Retinal pigment epithelial cell (primary cell): Measurements from ENCODE around the gene SYNGR1.

Experiments
- DNase-seq: peaks from one replicate; pipeline ENCODE4 v3.0.0-alpha.2; 2010; ENCODE audit warnings: low read depth
- H3K4me3 ChIP-seq: 2 replicates; pipeline ENCODE4 v1.5.1; 2011; ENCODE audit warnings: mild to moderate bottlenecking, low read length, control low read depth, moderate library complexity
- CTCF ChIP-seq: conservative IDR thresholded peaks from 2 replicates; pipeline ENCODE4 v1.5.1; 2011; ENCODE audit warnings: low read depth, low read length, control low read depth, inconsistent platforms

The SYNGR1 gene

DNA sequence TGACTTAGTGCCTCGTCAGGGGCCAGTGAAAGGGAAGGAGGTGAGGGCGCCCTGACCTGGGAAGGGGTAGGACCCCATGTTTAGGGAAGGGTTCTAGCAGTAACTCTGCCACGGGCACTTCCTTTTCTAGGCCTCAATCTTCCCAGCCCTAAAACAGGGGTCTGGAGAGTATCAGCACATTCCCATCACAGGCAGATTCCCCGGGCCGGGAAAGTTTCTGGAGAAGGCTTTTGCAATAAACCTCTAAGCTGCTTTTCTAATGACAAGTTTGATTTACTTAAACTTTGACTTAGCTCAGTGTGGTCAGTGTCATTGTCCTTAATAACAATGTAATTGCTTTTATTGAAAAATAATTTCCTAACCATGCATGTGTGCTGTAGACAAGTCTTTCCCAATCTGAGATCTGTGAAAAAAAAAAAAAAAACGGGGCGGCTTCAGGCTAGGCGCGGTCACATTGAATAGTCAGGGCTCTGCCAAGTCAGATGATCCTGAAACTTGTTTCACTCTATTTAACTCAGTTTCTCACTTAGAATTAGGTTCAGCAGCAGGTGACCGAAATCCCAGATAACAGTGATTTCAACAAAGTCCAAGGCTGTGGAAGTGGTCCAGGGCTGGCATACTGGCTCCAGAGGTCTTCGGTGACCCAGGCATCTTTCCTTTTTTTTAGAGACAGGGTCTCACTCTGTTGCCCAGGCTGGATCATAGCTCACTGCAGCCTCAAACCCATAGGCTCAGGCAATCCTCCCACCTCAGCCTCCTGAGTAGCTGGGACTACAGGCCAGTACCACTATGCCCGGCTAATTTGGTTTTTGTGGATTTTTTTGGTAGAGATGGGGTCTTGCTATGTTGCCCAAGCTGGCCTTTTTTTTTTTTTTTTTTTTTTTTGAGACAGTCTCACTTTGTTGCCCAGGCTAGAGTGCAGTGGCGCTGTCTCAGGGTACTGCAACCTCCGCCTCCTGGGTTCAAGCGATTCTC is 30.3 kb downstream of the SYNGR1 start:
- DNase-seq, result no peak
- H3K4me3 ChIP-seq, result no peak overlapping the region
- no peak for TF ChIP-seq CTCF

DNA sequence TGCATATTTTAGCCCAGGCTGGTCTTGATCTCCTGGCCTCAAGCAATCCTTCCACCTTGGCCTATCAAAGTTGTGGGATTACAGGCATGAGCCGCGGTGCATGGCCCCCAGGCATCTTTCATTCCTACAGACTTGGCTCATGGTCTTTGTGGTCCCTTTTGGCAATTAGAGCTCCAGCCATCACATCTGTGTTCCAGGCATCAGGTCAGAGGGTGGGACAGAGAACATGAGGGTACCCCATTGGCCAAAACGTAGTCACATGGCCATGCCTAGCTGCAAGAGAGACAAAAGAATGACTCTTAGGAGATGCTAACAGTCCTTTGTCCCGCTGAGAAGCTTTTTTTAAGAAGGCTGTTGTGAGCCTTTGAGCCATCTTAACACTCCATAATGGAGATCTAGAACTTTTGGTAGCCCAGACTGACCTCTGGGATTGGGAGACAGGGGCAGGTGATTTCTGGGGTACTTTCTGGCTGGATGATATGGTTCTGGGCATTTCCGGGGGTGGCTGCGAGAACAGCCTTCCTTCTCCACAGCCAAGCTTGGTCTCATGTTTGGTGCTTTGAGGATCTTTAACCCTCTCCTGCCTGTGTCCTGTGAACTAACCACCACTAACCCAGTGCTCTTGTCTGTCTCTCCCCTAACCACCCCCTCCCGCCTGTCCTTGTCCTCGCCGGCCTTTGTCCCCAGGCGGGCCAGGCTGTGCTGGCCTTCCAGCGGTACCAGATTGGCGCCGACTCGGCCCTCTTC is 31.4 kb downstream of the SYNGR1 start:
- no peak overlapping the region for H3K4me3 ChIP-seq
- DNase-seq, result no peak
- TF ChIP-seq CTCF, result no peak

GRCh38 chr22:39381930-39382329 is 32.1 kb downstream of the SYNGR1 start:
- H3K4me3 ChIP-seq, result no peak overlapping the region
- no peak for TF ChIP-seq CTCF
- no peak for DNase-seq

DNA sequence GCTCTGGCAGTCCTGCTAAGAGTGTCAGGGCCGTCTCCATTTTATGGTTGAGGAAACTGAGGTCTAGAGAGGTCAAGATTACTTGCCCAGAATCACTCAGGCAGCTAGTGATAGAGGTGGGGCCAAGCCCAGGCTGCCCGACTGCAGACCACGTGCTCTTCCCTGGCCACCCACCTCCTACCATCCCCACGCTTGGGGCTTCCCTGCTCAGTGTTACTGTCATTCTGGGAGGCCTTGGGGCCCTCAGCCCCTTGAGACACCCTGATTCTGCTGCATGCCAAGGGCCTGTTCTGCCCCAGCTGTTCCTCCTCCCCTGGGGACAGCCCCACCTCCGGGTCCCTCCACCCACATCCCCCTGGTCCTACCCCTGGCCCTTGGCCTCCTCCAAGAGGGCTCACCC is 32.6 kb downstream of the SYNGR1 start:
- no peak for DNase-seq
- H3K4me3 ChIP-seq, result no peak overlapping the region
- TF ChIP-seq CTCF, result no peak

DNA sequence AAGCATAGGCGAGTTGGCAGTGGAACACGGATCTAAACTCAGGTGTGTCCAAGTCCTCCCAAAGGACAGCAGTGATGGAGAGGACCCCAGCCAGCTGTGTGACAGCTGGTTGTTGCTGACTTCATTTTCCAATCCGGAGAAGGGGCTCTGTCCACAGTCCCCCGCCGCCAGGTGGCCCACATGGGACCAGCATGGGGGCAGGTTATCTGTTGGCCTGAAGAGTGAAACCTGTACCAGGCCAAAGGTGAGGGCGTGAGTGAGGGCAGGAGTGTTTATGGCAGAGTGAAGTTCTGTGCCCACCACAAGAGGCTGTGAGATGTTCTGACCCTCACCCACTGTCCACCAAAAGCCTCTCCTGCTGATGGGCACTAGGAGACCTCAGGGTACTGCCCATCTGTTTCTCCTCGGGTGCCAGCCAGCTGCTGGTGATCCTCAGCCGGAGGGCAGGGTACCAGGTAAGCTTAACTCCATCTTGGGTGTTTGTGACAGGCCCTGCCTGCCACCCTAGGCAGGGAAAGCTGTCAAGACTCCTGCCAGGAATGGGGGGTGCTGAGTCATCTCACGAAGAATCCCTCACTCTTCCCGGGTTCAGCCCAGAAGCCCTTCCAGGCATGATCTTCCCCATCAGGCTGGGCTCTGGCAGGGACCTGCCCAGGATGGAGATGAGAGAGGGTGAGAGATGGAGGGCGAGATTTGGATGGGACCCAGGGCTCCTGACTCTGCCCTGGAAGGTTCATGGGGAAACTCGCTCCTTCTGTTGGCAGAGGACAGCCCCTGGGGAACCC is 34.2 kb downstream of the SYNGR1 start:
- H3K4me3 ChIP-seq, result no peak overlapping the region
- TF ChIP-seq CTCF, result no peak
- no peak for DNase-seq

DNA sequence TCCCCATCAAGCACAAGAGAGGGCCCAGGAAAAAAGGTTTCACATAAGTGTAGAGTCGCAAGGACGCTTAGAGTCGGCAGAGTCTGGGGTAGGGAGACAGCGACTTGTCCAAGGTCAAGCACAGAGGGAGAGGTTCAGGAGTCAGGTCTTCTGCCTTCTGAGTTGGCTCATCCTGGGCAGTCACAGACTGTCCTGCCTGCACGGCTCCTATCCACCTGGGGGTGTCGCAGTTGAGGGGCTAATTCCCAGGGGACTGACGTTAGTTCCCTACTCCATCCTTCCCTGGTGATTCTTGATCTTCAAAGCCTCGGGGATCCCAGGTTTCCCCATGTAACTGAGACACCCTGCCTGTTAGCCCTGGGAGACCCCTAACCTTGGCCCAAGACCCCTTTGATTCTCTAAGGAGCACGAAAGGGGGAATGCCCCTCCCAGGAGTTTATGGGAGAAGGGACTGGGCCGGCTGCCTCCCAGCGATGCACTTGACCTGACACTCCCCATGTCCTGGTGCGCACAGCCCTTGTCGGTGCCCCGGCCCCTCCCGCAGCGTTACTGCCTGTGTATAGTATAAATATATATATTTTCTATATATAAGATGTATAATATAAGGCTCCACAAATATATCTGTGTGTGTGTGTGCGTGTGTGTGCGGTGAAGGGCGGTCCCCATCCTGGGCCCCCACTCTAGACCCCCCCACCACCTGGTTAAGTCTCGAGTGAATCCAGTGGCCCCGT is 35.1 kb downstream of the SYNGR1 start:
- no peak for DNase-seq

More for the DNA sequence above, 35.1 kb downstream of the SYNGR1 start:
- H3K4me3 ChIP-seq, result no peak overlapping the region
- peak; percentile 71 for TF ChIP-seq CTCF
